GM21381 (cell line): ENCODE measurements around the gene TINCR.
"Not testable (repeated sequence)": the region's sequence is repeated elsewhere in the genome, so short reads cannot be mapped to it uniquely, and the experiment has no call there.

Experiments used
- ATAC-seq: cut with Tn5 transposase; IDR thresholded peaks from one replicate; pipeline ENCODE4 v1.9.1; 2021; ENCODE audit warnings: mild to moderate bottlenecking, moderate library complexity; ENCODE audit not compliant: unreplicated experiment

The TINCR gene

GRCh38 chr19:5561559-5561958 lies 6.2 kb downstream of the TINCR start:
- ATAC-seq, result no peak

GRCh38 chr19:5560156-5560555 lies 7.6 kb downstream of the TINCR start:
- ATAC-seq, result no peak

GRCh38 chr19:5559804-5560133 lies 8.0 kb downstream of the TINCR start:
- no peak for ATAC-seq

GRCh38 chr19:5558101-5558621 lies 9.6 kb downstream of the TINCR start:
- ATAC-seq, result no peak

GRCh38 chr19:5557691-5558090 lies 10.1 kb downstream of the TINCR start:
- no peak for ATAC-seq

- ATAC-seq, result no peak
Observed at GRCh38 chr19:5554828-5555227, 12.9 kb downstream of the TINCR start.

- ATAC-seq, result no peak
Observed at GRCh38 chr19:5553892-5554291, 13.9 kb downstream of the TINCR start.

GRCh38 chr19:5547881-5548280 lies 19.9 kb downstream of the TINCR start:
- ATAC-seq, result no peak

GRCh38 chr19:5545984-5546383 lies 21.8 kb downstream of the TINCR start:
- no peak for ATAC-seq

- ATAC-seq, result no peak
Observed at GRCh38 chr19:5545051-5545450, 22.7 kb downstream of the TINCR start.

GRCh38 chr19:5542665-5543064 lies 25.1 kb downstream of the TINCR start:
- ATAC-seq, result no peak

GRCh38 chr19:5541456-5541855 lies 26.3 kb downstream of the TINCR start:
- ATAC-seq, result no peak

- ATAC-seq, result no peak
Observed at GRCh38 chr19:5540208-5540607, 27.5 kb downstream of the TINCR start.

- no peak for ATAC-seq
Observed at GRCh38 chr19:5537870-5538269, 29.9 kb downstream of the TINCR start.

- ATAC-seq, result not testable (repeated sequence)
Observed at GRCh38 chr19:5536982-5537579, 30.7 kb downstream of the TINCR start.

GRCh38 chr19:5536337-5536894 lies 31.3 kb downstream of the TINCR start:
- no peak for ATAC-seq

GRCh38 chr19:5534787-5535586 lies 32.8 kb downstream of the TINCR start:
- no peak for ATAC-seq

GRCh38 chr19:5533257-5533656 lies 34.5 kb downstream of the TINCR start:
- ATAC-seq, result no peak

- ATAC-seq, result no peak
Observed at GRCh38 chr19:5530701-5531100, 37.1 kb downstream of the TINCR start.

GRCh38 chr19:5526691-5527090 lies 41.1 kb downstream of the TINCR start:
- ATAC-seq, result no peak

- no peak for ATAC-seq
Observed at GRCh38 chr19:5524081-5524480, 43.7 kb downstream of the TINCR start.

- no peak for ATAC-seq
Observed at GRCh38 chr19:5522106-5522505, 45.6 kb downstream of the TINCR start.
